ENCODE data around the gene PRMT9. TPM values are rescaled to one million over a fixed set of nuclear protein-coding genes. Genes with fewer than 3 reads are reported as not detected.
A peak's percentile ranks its signal among the peaks of the same experiment; 100 is the strongest.

Gene PRMT9
- polyA plus RNA-seq, 1 donor (not counting 4 experiments of a cell fraction or from before 2014, with no cell fraction given): 10.4 TPM

DNA sequence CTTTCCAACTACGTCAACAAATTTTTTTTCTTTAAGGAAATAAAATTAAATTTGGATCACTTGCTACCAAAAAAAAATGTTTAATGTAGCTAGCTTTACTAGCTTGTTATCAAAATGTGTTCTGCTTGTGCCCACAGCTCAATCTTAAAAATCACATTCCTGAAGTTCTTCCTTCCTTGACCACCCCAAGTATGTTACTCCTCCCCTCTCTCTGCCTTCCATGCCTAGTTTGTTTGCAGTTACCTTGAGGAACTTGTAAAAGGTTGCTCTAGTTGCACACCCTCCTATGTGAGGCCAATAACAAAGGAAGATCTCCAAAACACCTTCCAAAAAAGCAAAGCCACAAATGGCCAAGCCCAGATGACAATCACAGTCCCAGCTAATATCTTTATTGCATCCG, 86.4 kb downstream of the PRMT9 start:
- Histone ChIP-seq H3K9me1 (ENCODE audit: control insufficient read depth, extremely low read depth, insufficient read depth, low read length) (no peaks in the 10 kb centered on the region), H2AFZ (ENCODE audit: control insufficient read depth, low read length) (no peak overlapping the region), H4K20me1 (ENCODE audit: control insufficient read depth, extremely low read depth, insufficient read depth, low read length) (no peaks in the 10 kb centered on the region), H3K9ac (ENCODE audit: control insufficient read depth, extremely low read depth, insufficient read depth, low read length) (no peak overlapping the region), H3K27me3 (ENCODE audit: control insufficient read depth, extremely low read depth, insufficient read depth, low read length) (no peaks in the 10 kb centered on the region), H3K79me2 (ENCODE audit: control insufficient read depth, insufficient read depth, low read length) (no peaks in the 10 kb centered on the region), H3K27ac (ENCODE audit: control insufficient read depth, insufficient read depth, low read length) (no peak overlapping the region), H3K36me3 (ENCODE audit: control insufficient read depth in 2 of 2, extremely low read depth in 1 of 2, insufficient read depth in 2 of 2, low read length in 2 of 2) (no peaks in the 10 kb centered on the region), H3K9me3 (ENCODE audit: control insufficient read depth, low read depth, low read length) (no peaks in the 10 kb centered on the region), H3K4me1 (ENCODE audit: control insufficient read depth, extremely low read depth, insufficient read depth, low read length) (peaks cover 12% of the 10 kb centered on the region), H3K4me3 (ENCODE audit: control insufficient read depth in 2 of 3, extremely low read depth in 1 of 3, insufficient read depth in 2 of 3, low read depth in 1 of 3, low read length in 3 of 3) (no peak overlapping the region), H3K4me2 (ENCODE audit: control insufficient read depth, extremely low read depth, insufficient read depth, low read depth, low read length) (no peak overlapping the region)
- no peak for TF ChIP-seq EZH2 (IDR thresholded peaks at IDR 0.05; ENCODE audit: low read length)
- TF ChIP-seq, protein P1, sequence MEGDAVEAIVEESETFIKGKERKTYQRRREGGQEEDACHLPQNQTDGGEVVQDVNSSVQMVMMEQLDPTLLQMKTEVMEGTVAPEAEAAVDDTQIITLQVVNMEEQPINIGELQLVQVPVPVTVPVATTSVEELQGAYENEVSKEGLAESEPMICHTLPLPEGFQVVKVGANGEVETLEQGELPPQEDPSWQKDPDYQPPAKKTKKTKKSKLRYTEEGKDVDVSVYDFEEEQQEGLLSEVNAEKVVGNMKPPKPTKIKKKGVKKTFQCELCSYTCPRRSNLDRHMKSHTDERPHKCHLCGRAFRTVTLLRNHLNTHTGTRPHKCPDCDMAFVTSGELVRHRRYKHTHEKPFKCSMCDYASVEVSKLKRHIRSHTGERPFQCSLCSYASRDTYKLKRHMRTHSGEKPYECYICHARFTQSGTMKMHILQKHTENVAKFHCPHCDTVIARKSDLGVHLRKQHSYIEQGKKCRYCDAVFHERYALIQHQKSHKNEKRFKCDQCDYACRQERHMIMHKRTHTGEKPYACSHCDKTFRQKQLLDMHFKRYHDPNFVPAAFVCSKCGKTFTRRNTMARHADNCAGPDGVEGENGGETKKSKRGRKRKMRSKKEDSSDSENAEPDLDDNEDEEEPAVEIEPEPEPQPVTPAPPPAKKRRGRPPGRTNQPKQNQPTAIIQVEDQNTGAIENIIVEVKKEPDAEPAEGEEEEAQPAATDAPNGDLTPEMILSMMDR (optimal IDR thresholded peaks at IDR 0.05 in 1 of 3, IDR thresholded peaks at IDR 0.05 in 1 of 3, conservative IDR thresholded peaks at IDR 0.05 in 1 of 3; ENCODE audit: extremely low read depth in 1 of 3, insufficient read depth in 2 of 3, low read length in 3 of 3): no peak
- DNase-seq (ENCODE audit: low read depth, low spot score): no peak
- no peak for FAIRE-seq
- dilution Hi-C loops (cut with MboI; ENCODE audit: extremely low pct_ligation_motif_present, low sequenced_read_pairs): no loop called here

GRCh38 chr4:147596981-147597380, 87.0 kb downstream of the PRMT9 start:
- DNase-seq (ENCODE audit: low read depth, low spot score) (no peak), FAIRE-seq (no peak)
- Histone ChIP-seq H3K9me1 (ENCODE audit: control insufficient read depth, extremely low read depth, insufficient read depth, low read length) (no peaks in the 10 kb centered on the region), H3K9ac (ENCODE audit: control insufficient read depth, extremely low read depth, insufficient read depth, low read length) (no peak overlapping the region), H3K79me2 (ENCODE audit: control insufficient read depth, insufficient read depth, low read length) (no peaks in the 10 kb centered on the region), H3K9me3 (ENCODE audit: control insufficient read depth, low read depth, low read length) (no peaks in the 10 kb centered on the region), H3K4me1 (ENCODE audit: control insufficient read depth, extremely low read depth, insufficient read depth, low read length) (peaks cover 12% of the 10 kb centered on the region), H3K36me3 (ENCODE audit: control insufficient read depth in 2 of 2, extremely low read depth in 1 of 2, insufficient read depth in 2 of 2, low read length in 2 of 2) (no peaks in the 10 kb centered on the region), H4K20me1 (ENCODE audit: control insufficient read depth, extremely low read depth, insufficient read depth, low read length) (no peaks in the 10 kb centered on the region), H3K27ac (ENCODE audit: control insufficient read depth, insufficient read depth, low read length) (no peak overlapping the region), H3K27me3 (ENCODE audit: control insufficient read depth, extremely low read depth, insufficient read depth, low read length) (no peaks in the 10 kb centered on the region), H2AFZ (ENCODE audit: control insufficient read depth, low read length) (no peak overlapping the region), H3K4me3 (ENCODE audit: control insufficient read depth in 2 of 3, extremely low read depth in 1 of 3, insufficient read depth in 2 of 3, low read depth in 1 of 3, low read length in 3 of 3) (no peak overlapping the region), H3K4me2 (ENCODE audit: control insufficient read depth, extremely low read depth, insufficient read depth, low read depth, low read length) (peak overlapping the region; percentile 41)
- TF ChIP-seq, protein P1 (optimal IDR thresholded peaks at IDR 0.05 in 1 of 3, IDR thresholded peaks at IDR 0.05 in 1 of 3, conservative IDR thresholded peaks at IDR 0.05 in 1 of 3; ENCODE audit: extremely low read depth in 1 of 3, insufficient read depth in 2 of 3, low read length in 3 of 3): no peak
- no peak for TF ChIP-seq EZH2 (IDR thresholded peaks at IDR 0.05; ENCODE audit: low read length)
- dilution Hi-C loops (cut with MboI; ENCODE audit: extremely low pct_ligation_motif_present, low sequenced_read_pairs): no loop called here

All from keratinocyte (primary cell).